ENCODE measurements around the gene TRMT1.
A peak's percentile ranks its signal among the peaks of the same experiment; 100 is the strongest.

TRMT1 gene

DNA sequence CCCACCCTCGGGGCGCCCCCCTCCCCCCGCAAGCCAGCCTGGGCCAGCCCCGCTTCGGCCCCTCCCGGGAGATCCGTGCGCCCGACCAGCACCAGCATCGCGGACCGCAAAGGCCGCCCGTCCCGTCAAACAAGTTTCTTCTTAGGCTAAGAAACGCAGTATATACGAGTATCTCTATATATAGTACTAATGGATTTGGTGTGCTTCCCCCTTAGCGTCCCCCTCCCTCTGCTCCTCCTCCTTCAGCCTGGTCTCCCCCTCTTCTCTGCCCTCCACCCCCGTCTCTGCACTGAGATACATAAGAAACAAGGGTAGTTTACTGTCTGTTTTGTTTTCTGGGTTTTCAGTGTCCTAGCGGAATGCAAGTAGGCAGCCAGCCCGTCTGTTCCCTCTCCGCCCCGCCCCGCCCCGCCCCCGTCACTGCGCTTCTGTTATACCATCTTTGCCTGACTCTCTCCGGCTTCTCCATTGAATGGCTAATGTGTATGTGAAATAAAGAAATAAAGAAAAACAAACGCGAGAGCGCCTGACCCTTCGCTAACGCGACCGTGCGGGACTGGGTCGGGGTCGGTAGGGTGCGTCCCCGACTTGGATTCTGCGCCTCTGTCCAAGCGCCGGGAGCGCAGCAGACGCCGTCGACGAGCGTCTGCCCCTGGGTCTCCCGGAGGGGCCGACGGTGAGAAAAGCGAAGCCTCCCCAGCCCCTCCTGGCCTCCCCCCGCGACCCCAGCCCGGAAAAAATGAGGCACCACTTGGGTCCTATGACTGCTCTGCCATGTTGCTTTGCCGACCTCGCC lies 18.1 kb downstream of the TRMT1 start:
- H3K27ac ChIP-seq = no peak overlapping the region

DNA sequence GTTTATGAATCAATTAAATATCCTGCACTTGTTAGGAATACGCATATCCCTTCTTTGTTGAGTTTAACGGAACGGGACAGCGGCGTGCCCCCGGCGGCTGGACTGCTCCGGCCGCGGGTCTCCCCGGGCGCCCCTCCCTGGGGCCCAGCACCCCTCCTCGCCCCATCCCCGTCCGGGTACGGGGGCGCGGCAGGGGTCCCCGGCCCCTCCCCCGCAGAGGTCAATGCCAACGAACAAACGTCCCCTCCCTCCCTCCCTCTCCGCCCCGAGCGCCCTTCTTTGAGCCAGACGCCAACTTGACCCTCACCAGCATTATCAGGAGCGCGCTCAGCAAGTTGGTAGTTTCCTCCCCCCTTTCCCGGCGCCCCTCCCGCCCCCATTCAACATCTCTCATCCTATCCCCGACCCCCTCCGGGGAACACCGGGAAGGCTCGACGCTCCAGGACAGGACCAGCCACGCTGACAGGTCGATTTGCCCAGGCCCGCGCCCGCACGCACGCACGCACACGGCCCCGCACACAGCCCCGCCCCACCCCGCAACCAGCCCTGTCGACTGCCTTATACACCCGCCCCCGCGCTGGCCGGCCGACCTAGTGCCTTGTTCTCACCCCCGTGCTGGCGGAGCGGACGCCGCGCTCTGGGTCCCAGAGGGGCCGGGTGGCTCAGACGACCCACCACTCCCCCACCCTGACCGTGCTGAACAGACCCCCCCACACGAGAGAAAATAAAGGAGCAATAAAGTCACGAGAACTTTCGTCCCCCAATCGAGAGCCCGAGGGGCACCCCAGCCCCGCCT lies 18.9 kb downstream of the TRMT1 start:
- Histone ChIP-seq H3K27ac (no peak overlapping the region), H3K27me3 (ENCODE audit: insufficient read depth, low read depth, severe bottlenecking) (no peaks in the 10 kb centered on the region), H3K36me3 (no peaks in the 10 kb centered on the region), H3K4me3 (ENCODE audit: low read depth, low read length) (no peak overlapping the region), H3K9me3 (ENCODE audit: severe bottlenecking) (no peaks in the 10 kb centered on the region)
- TF ChIP-seq, protein P1, sequence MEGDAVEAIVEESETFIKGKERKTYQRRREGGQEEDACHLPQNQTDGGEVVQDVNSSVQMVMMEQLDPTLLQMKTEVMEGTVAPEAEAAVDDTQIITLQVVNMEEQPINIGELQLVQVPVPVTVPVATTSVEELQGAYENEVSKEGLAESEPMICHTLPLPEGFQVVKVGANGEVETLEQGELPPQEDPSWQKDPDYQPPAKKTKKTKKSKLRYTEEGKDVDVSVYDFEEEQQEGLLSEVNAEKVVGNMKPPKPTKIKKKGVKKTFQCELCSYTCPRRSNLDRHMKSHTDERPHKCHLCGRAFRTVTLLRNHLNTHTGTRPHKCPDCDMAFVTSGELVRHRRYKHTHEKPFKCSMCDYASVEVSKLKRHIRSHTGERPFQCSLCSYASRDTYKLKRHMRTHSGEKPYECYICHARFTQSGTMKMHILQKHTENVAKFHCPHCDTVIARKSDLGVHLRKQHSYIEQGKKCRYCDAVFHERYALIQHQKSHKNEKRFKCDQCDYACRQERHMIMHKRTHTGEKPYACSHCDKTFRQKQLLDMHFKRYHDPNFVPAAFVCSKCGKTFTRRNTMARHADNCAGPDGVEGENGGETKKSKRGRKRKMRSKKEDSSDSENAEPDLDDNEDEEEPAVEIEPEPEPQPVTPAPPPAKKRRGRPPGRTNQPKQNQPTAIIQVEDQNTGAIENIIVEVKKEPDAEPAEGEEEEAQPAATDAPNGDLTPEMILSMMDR (IDR thresholded peaks at IDR 0.05; ENCODE audit: low read depth, low read length) = no peak
- DNase-seq = no peak

More for the DNA sequence above, 18.1 kb downstream of the TRMT1 start:
- DNase-seq = no peak
- Histone ChIP-seq H3K36me3 (no peaks in the 10 kb centered on the region), H3K27me3 (ENCODE audit: insufficient read depth, low read depth, severe bottlenecking) (no peaks in the 10 kb centered on the region), H3K4me3 (ENCODE audit: low read depth, low read length) (no peak overlapping the region), H3K9me3 (ENCODE audit: severe bottlenecking) (no peaks in the 10 kb centered on the region)
- TF ChIP-seq, protein P1 (IDR thresholded peaks at IDR 0.05; ENCODE audit: low read depth, low read length) = no peak

DNA sequence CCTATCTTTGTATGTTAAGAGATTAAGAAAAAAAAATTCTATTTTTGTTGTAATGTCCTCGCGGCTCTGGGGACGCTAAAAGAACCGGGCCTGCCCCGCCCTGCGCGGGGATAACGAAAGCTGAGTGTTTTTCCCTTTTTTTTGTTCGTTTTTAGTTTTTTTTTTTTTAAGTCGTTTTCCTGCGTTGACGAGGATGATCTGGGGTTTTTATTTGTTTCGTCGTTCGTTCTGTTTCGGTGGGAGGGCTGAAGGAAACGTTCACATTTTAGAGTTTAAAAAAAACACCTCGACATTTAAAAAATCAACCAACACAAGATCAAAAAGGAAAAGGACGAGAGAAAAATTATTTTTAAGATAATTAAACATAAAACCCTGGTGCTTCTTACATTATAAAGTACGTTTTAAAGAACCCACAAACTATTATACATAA lies 19.5 kb downstream of the TRMT1 start:
- Histone ChIP-seq H3K4me3 (ENCODE audit: low read depth, low read length) (no peak overlapping the region), H3K27me3 (ENCODE audit: insufficient read depth, low read depth, severe bottlenecking) (no peaks in the 10 kb centered on the region)
- no peak for DNase-seq

DNA sequence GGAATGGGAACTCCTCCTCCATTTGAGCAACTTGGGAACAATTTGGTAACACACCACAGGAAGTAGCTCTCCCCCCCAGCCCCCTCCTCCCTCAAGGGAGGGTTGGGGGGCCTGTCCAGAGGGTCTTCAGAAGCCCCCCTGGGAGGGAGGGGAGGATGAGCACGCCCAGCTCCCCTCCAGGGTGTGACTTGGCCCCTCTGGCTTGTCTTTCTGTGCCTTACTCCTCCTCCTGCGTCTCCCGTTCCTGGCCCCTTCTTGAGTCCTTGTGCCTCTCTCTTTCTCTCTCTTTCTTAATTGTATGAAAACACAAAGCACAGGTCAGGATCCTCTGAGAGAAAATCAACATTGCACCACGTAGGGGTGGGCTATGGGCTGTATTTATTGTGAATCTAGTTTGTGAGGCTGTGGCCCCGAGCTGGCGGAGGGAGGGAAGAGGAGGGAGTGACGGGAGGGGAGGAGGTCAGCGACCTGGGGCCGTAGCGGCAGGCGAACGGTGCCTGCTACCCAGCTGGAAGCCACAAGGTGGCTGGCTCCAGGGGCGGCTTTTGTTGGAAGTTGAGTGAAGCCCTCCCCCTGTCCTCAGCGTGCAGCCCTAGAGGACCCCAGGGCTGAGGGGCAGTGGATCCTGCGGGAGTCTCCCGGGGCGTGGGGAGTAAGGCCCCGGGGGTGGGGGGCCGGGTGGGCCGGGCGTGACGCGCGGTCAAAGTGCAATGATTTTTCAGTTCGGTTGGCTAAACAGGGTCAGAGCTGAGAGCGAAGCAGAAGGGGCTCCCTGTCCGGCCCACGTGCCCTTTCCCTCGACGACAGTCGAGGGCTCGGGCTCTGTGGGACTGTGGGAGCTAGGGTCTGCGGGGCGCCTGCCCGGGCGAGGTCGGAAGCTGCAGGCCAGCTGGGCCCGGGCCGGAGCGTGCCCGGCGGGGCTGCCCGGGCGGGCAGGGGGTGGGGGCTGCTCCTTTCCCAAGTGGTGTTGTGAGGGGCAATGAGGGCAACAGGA lies 20.3 kb downstream of the TRMT1 start:
- peak; percentile 71 for DNase-seq
- Histone ChIP-seq H3K9me3 (ENCODE audit: severe bottlenecking) (no peaks in the 10 kb centered on the region), H3K4me3 (ENCODE audit: low read depth, low read length) (no peak overlapping the region), H3K36me3 (no peaks in the 10 kb centered on the region), H3K27ac (peak overlapping the region; percentile 14; the same call in 1 of the 2 replicates), H3K27me3 (ENCODE audit: insufficient read depth, low read depth, severe bottlenecking) (no peaks in the 10 kb centered on the region)
- TF ChIP-seq, protein P1 (IDR thresholded peaks at IDR 0.05; ENCODE audit: low read depth, low read length) = peak; percentile 48

More for the DNA sequence above, 19.5 kb downstream of the TRMT1 start:
- TF ChIP-seq, protein P1 (IDR thresholded peaks at IDR 0.05; ENCODE audit: low read depth, low read length) = no peak
- H3K27ac ChIP-seq = no peak overlapping the region
- no peaks in the 10 kb centered on the region for H3K9me3 ChIP-seq (ENCODE audit: severe bottlenecking)
- no peaks in the 10 kb centered on the region for H3K36me3 ChIP-seq

DNA sequence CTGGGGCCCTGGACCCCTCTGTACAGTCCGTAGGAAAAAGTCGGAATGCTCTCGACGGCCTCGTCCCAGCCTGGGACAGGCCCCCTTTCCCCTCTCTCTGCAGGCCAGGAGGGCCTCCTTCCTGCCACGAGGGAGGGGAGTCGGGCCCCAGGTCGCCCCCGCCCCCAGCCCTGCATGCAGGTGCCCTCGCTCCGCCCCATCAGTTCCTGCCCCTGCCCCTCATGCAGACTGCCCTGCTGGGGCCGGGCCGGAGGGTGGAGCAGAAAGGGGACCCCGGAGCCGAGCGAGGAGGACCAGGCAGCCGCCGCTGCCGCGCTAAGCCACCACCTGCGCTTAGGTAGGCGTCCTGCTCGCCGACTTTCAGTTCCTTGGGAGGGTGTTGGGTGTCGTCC lies 21.2 kb downstream of the TRMT1 start:
- no peaks in the 10 kb centered on the region for H3K27me3 ChIP-seq (ENCODE audit: insufficient read depth, low read depth, severe bottlenecking)
- H3K27ac ChIP-seq = no peak overlapping the region
- H3K4me3 ChIP-seq (ENCODE audit: low read depth, low read length) = no peak overlapping the region
- DNase-seq = no peak
- H3K36me3 ChIP-seq = no peaks in the 10 kb centered on the region
- H3K9me3 ChIP-seq (ENCODE audit: severe bottlenecking) = no peaks in the 10 kb centered on the region
- TF ChIP-seq, protein P1 (IDR thresholded peaks at IDR 0.05; ENCODE audit: low read depth, low read length) = no peak
